ENCODE measurements around the gene ANKMY1.

The ANKMY1 gene

GRCh38 chr2:240575101-240575965, 17.5 kb upstream of the ANKMY1 start:
- no peak for DNase-seq (ENCODE audit: low read depth)
- no peak overlapping the region for H3K4me3 ChIP-seq (ENCODE audit: low read length)
- TF ChIP-seq CTCF (conservative IDR thresholded peaks at IDR 0.05; ENCODE audit: low read length), result no peak

- no peak overlapping the region for H3K4me3 ChIP-seq (ENCODE audit: low read length)
- DNase-seq (ENCODE audit: low read depth), result no peak
- no peak for TF ChIP-seq CTCF (conservative IDR thresholded peaks at IDR 0.05; ENCODE audit: low read length)
These were observed 16.8 kb upstream of the ANKMY1 start for GRCh38 chr2:240574386-240575100.

GRCh38 chr2:240573516-240574385, 16.0 kb upstream of the ANKMY1 start:
- no peak for TF ChIP-seq CTCF (conservative IDR thresholded peaks at IDR 0.05; ENCODE audit: low read length)
- no peak for DNase-seq (ENCODE audit: low read depth)

GRCh38 chr2:240573071-240573515, 15.3 kb upstream of the ANKMY1 start:
- H3K4me3 ChIP-seq (ENCODE audit: low read length), result no peak overlapping the region
- DNase-seq (ENCODE audit: low read depth), result no peak
- TF ChIP-seq CTCF (conservative IDR thresholded peaks at IDR 0.05; ENCODE audit: low read length), result no peak

More at GRCh38 chr2:240573516-240574385, 16.0 kb upstream of the ANKMY1 start:
- no peak overlapping the region for H3K4me3 ChIP-seq (ENCODE audit: low read length)

GRCh38 chr2:240572141-240573031, 14.6 kb upstream of the ANKMY1 start:
- no peak for DNase-seq (ENCODE audit: low read depth)
- no peak overlapping the region for H3K4me3 ChIP-seq (ENCODE audit: low read length)
- no peak for TF ChIP-seq CTCF (conservative IDR thresholded peaks at IDR 0.05; ENCODE audit: low read length)

GRCh38 chr2:240571314-240571973, 13.7 kb upstream of the ANKMY1 start:
- DNase-seq (ENCODE audit: low read depth), result no peak
- H3K4me3 ChIP-seq (ENCODE audit: low read length), result no peak overlapping the region
- TF ChIP-seq CTCF (conservative IDR thresholded peaks at IDR 0.05; ENCODE audit: low read length), result no peak
